Activated naive CD4-positive, alpha-beta T cell treated with anti-CD3 and anti-CD28 coated beads, Interleukin-2, amount 50 U/mL, for 24 hours (primary cell): ENCODE data around the gene KIF5B.
A peak's percentile ranks its signal among the peaks of the same experiment; 100 is the strongest.

Source experiments
- H3K27ac Mint-ChIP-seq: one replicate; pipeline ENCODE4 v1.8.0; 2021; ENCODE audit warnings: mild to moderate bottlenecking, mixed read lengths
- H3K27me3 Mint-ChIP-seq: one replicate; pipeline ENCODE4 v1.8.0; 2021; ENCODE audit warnings: mixed read lengths
- H3K36me3 Mint-ChIP-seq: one replicate; pipeline ENCODE4 v1.8.0; 2021; ENCODE audit warnings: mixed read lengths
- H3K4me1 Mint-ChIP-seq: one replicate; pipeline ENCODE4 v1.8.0; 2021; ENCODE audit warnings: mixed read lengths
- H3K4me3 Mint-ChIP-seq: one replicate; pipeline ENCODE4 v1.8.0; 2021; ENCODE audit warnings: mild to moderate bottlenecking, mixed read lengths
- H3K9me3 Mint-ChIP-seq: one replicate; pipeline ENCODE4 v1.8.0; 2021; ENCODE audit warnings: mixed read lengths

KIF5B gene

GRCh38 chr10:31963589-31963980 is 92.6 kb downstream of the KIF5B start:
- Mint-ChIP-seq H3K4me1 (peaks cover 20% of the 10 kb centered on the region), H3K9me3 (no peaks in the 10 kb centered on the region), H3K36me3 (no peaks in the 10 kb centered on the region), H3K27ac (no peak overlapping the region), H3K4me3 (no peak overlapping the region), H3K27me3 (no peaks in the 10 kb centered on the region)

- Mint-ChIP-seq H3K27me3 (no peaks in the 10 kb centered on the region), H3K4me3 (no peak overlapping the region), H3K9me3 (no peaks in the 10 kb centered on the region), H3K27ac (no peak overlapping the region), H3K36me3 (no peaks in the 10 kb centered on the region), H3K4me1 (peaks cover 20% of the 10 kb centered on the region)
Measured at GRCh38 chr10:31962826-31963588, 93.2 kb downstream of the KIF5B start.

GRCh38 chr10:31961277-31962074 is 94.7 kb downstream of the KIF5B start:
- Mint-ChIP-seq H3K27me3 (no peaks in the 10 kb centered on the region), H3K27ac (no peak overlapping the region), H3K4me1 (peaks cover 20% of the 10 kb centered on the region), H3K4me3 (peak overlapping the region; percentile 20), H3K9me3 (peaks cover under 1% of the 10 kb centered on the region), H3K36me3 (no peaks in the 10 kb centered on the region)

GRCh38 chr10:31959461-31960173 is 96.6 kb downstream of the KIF5B start:
- H3K27ac Mint-ChIP-seq, result no peak overlapping the region
- peaks cover 3% of the 10 kb centered on the region for H3K36me3 Mint-ChIP-seq
- no peak overlapping the region for H3K4me3 Mint-ChIP-seq
- H3K4me1 Mint-ChIP-seq, result peaks cover 20% of the 10 kb centered on the region
- H3K9me3 Mint-ChIP-seq, result peaks cover 6% of the 10 kb centered on the region
- H3K27me3 Mint-ChIP-seq, result no peaks in the 10 kb centered on the region
